Activated CD4-positive, alpha-beta T cell treated with anti-CD3 and anti-CD28 coated beads for 24 hours (primary cell): ENCODE results near the gene ANXA2R.

Experiments
- DNase-seq, 2 donors: peaks; one replicate each; pipeline ENCODE4 v3.0.0-alpha.2; 2020; ENCODE audit warnings: low read depth in 2 of 2

The ANXA2R gene

DNA sequence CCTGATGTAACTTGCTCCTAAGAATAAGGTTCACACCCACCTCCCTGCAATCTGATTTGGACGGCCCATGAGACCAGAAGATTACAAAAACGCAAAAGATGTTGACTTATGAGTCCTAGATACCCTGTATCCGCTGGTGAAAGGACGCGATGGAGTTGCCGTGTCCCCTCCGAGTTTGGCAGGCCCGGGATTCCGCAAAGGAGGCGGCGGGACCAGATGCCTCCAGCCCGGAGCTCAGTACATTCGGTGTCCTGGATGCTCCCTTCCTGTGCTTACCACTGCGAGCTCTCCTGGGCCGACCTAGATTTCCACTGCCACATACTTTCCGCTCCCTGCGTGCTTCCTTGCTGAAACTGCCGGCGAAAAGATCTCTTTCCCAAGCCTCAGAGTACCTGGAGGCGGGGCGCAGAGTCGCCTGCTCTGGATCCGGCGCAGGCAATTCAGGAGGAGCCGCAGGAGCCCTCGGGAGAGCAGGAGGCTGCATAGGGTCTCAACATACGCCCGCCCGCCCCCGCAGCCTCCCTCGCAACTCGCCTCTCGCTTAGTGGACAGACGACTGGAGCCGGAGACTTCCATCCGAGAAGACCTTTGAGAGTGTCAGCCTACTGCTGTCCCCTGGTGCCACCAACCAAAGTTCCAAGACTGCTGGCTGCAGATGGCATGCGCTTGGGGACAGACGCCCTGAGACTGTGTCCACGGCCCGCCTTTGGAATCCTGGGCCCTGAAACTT, 39.8 kb downstream of the ANXA2R start:
- DNase-seq: no peak

GRCh38 chr5:42995360-42995751, 44.8 kb downstream of the ANXA2R start:
- DNase-seq: no peak

GRCh38 chr5:42994555-42995359, 45.4 kb downstream of the ANXA2R start:
- peak; percentile 78 to 82 for DNase-seq

DNA sequence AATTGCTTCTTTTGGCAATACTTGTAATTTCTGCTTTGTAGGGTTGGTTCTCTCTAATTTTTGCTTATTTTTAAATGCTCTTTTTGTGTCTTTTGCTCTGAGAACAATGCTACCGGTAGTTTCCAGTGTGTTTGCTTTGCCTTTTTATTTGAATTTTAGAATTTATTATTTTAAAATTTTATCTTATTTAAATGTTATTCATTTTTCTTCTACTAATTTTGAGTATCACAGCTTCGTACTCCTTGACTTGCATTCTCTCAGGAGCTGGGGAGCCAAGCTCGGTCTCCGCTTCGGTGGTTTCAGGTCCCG, 45.9 kb downstream of the ANXA2R start:
- no peak for DNase-seq

DNA sequence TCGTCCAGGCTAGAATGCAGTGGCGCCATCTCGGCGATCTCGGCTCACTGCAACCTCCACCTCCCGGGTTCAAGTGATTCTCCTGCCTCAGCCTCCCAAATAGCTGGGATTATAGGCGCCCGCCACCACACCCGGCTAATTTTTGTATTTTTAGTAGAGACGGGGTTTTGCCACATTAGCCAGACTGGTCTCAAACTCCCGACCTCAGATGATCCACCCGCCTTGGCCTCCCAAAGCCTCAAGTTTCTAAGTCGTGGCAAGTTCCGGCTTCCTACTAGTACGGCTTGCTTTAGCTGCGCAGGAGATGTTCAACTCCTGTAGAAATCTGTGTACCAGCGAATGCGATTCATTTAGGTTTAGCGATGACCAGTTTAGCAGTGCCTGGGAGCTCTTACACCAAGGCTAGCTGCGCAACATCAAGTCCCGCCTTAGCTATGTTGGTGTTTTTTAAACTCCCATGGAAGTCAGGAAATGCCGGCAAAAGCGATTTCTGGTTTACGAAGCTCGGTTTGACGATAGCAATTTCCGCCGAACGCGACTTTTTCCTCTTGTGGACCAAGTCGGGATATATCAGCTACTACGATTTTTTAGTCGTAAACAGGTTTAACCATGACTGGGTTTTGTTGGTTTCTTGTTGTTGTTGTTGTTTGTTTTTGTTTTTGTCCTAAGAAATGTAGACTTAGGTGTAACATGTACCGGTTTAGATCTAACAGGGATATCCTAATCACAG, 46.4 kb downstream of the ANXA2R start:
- DNase-seq: no peak

- peak in 1 of 2 donors; percentile 51 for DNase-seq
Measured at GRCh38 chr5:42992088-42992879, 47.8 kb downstream of the ANXA2R start.

GRCh38 chr5:42991404-42992087, 48.6 kb downstream of the ANXA2R start:
- DNase-seq: no peak

GRCh38 chr5:42990892-42991291, 49.2 kb downstream of the ANXA2R start:
- DNase-seq: no peak
